Activated CD4-positive, alpha-beta memory T cell treated with anti-CD3 and anti-CD28 coated beads, Interleukin-2, amount 10 ng/mL, durations not matched to agents 7 days and 5 days (primary cell): Measurements from ENCODE around the gene DIP2B. TPM values are rescaled to one million over a fixed set of nuclear protein-coding genes. Genes with fewer than 3 reads are reported as not detected.

ENCODE experiments used
- CTCF ChIA-PET: fragments of 350-600 bp; sonication (Branson Sonifier 250); formaldehyde crosslinking; loops from one replicate; lab custom pipeline; 2021; ENCODE audit warnings: antibody characterized with exemption, inconsistent platforms; lab: Charles Lee
- POLR2A ChIA-PET: fragments of 350-600 bp; sonication (Branson Sonifier 250); formaldehyde crosslinking; loops from one replicate; lab custom pipeline; 2021; ENCODE audit warnings: antibody characterized with exemption; lab: Charles Lee
- DNase-seq: peaks from one replicate; pipeline ENCODE4 v3.0.0-alpha.2; 2020
- H3K27ac Mint-ChIP-seq: one replicate; pipeline ENCODE4 v1.8.0; 2021; ENCODE audit warnings: mild to moderate bottlenecking, mixed read lengths
- H3K27me3 Mint-ChIP-seq: one replicate; pipeline ENCODE4 v1.8.0; 2021; ENCODE audit warnings: mixed read lengths
- H3K36me3 Mint-ChIP-seq: one replicate; pipeline ENCODE4 v1.8.0; 2021; ENCODE audit warnings: low read depth, mixed read lengths
- H3K4me1 Mint-ChIP-seq: one replicate; pipeline ENCODE4 v1.8.0; 2021; ENCODE audit warnings: mixed read lengths
- H3K4me3 Mint-ChIP-seq: one replicate; pipeline ENCODE4 v1.8.0; 2021; ENCODE audit warnings: mild to moderate bottlenecking, mixed read lengths
- H3K9me3 Mint-ChIP-seq: one replicate; pipeline ENCODE4 v1.8.0; 2021; ENCODE audit warnings: mixed read lengths
- total RNA-seq, 2 experiments: library from RNA; stranded (reverse); gene quantifications; one replicate each; pipeline ENCODE4 v1.2.3, GENCODE V29; 2021

DIP2B gene
- total RNA-seq, 2 experiments from 2014 or later = 20.3 to 22.9 TPM

GRCh38 chr12:50690925-50691324 lies 186.1 kb downstream of the DIP2B start:
- no peaks in the 10 kb centered on the region for H3K9me3 Mint-ChIP-seq
- H3K27me3 Mint-ChIP-seq = no peaks in the 10 kb centered on the region
- H3K27ac Mint-ChIP-seq = no peak overlapping the region
- H3K4me3 Mint-ChIP-seq = no peak overlapping the region
- ChIA-PET POLR2A (no interaction called here), CTCF (interaction anchor here (0.9 kb wide), 1 partner anchor 186 kb away, joined by 3 read pairs; the partner anchor contains the start of gene DIP2B)
- H3K36me3 Mint-ChIP-seq = peaks cover 27% of the 10 kb centered on the region
- H3K4me1 Mint-ChIP-seq = no peaks in the 10 kb centered on the region
- DNase-seq = no peak

DNA sequence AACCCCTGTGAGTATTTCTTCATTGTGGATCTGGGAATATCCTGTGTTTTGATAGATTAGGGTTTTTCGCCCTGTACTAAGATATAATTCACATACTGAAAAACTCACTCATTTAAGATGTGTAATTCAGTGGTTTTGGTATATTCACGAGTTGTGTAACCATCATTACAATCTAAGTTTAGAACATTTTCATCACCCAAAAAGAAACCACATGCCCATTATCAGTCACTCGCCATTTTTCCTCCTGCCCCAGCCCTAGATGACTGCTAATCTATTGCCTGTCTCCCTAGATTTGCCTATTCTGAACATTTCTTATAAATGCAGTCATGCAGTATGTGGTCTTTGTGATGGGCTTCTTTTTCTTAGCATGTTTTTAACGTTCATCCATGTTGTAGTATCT lies 191.2 kb downstream of the DIP2B start:
- ChIA-PET CTCF (no interaction called here), POLR2A (no interaction called here)
- Mint-ChIP-seq H3K36me3 (peaks cover 34% of the 10 kb centered on the region), H3K4me3 (no peak overlapping the region), H3K27me3 (no peaks in the 10 kb centered on the region), H3K4me1 (no peaks in the 10 kb centered on the region), H3K27ac (no peak overlapping the region), H3K9me3 (no peaks in the 10 kb centered on the region)
- DNase-seq = no peak

- peaks cover 32% of the 10 kb centered on the region for H3K36me3 Mint-ChIP-seq
- ChIA-PET CTCF (interaction anchor here (1.4 kb wide), 1 partner anchor 18 kb away, joined by 3 read pairs; no protein-coding TSS in a partner anchor), POLR2A (no interaction called here)
- no peaks in the 10 kb centered on the region for H3K9me3 Mint-ChIP-seq
- no peak overlapping the region for H3K4me3 Mint-ChIP-seq
- no peak for DNase-seq
- no peaks in the 10 kb centered on the region for H3K4me1 Mint-ChIP-seq
- no peak overlapping the region for H3K27ac Mint-ChIP-seq
- no peaks in the 10 kb centered on the region for H3K27me3 Mint-ChIP-seq
Measured at GRCh38 chr12:50696931-50697330, 192.1 kb downstream of the DIP2B start.

- Mint-ChIP-seq H3K27me3 (no peaks in the 10 kb centered on the region), H3K9me3 (no peaks in the 10 kb centered on the region), H3K4me3 (no peak overlapping the region), H3K4me1 (no peaks in the 10 kb centered on the region), H3K27ac (no peak overlapping the region), H3K36me3 (peaks cover 34% of the 10 kb centered on the region)
- POLR2A ChIA-PET = no interaction called here
- CTCF ChIA-PET = no interaction called here
- DNase-seq = no peak
Measured at GRCh38 chr12:50699154-50699553, 194.4 kb downstream of the DIP2B start.

- Mint-ChIP-seq H3K27me3 (no peaks in the 10 kb centered on the region), H3K4me3 (no peak overlapping the region), H3K9me3 (no peaks in the 10 kb centered on the region), H3K36me3 (peaks cover 38% of the 10 kb centered on the region), H3K4me1 (no peaks in the 10 kb centered on the region), H3K27ac (no peak overlapping the region)
- CTCF ChIA-PET = interaction anchor here (0.6 to 1.1 kb wide), 2 partner anchors 126 to 195 kb away, joined by 3 read pairs; partner anchors contain the start of gene DIP2B
- no peak for DNase-seq
- POLR2A ChIA-PET = no interaction called here
Measured at GRCh38 chr12:50699940-50700339, 195.2 kb downstream of the DIP2B start.

DNA sequence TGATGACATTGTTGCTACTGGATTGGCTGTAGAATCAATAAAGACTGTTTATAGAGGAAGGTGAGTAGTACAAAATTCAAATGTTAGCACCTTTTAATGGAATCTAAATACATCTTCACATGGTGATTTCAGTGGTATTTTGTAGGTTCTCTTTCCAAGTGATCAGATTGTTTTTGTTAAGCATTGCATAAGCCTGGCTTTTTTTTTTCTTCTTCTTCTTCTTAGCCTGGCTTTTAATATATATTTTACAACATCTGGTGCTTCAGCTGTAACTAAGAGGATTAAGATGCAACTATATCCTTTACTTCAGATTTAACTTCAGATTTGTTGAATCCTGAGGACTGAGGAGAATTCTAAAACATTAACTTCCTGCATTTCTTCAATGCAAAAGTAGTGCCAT lies 201.8 kb downstream of the DIP2B start:
- Mint-ChIP-seq H3K4me3 (no peak overlapping the region), H3K4me1 (no peaks in the 10 kb centered on the region), H3K36me3 (peaks cover 48% of the 10 kb centered on the region), H3K9me3 (no peaks in the 10 kb centered on the region), H3K27ac (no peak overlapping the region), H3K27me3 (no peaks in the 10 kb centered on the region)
- CTCF ChIA-PET = no interaction called here
- no peak for DNase-seq
- POLR2A ChIA-PET = no interaction called here

DNA sequence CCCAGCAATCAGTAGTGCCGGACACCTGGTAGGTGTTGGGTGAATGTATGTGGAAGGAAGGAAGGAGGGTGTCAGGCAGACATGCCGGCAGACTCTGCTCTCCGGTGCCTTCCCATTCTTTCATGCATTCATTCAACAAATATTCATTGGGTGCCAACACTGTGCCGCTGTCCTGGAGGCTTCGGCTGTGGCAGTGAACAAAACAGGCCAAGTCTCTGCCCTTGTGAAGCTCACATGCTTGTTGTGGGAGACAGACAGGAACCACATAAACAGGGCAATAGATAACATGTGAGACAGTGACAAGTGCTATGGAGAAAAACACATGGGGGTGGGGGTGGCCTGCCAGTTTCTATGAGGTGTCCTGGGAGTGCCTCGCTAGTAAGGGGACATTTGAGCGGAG lies 202.6 kb downstream of the DIP2B start:
- no peaks in the 10 kb centered on the region for H3K4me1 Mint-ChIP-seq
- H3K4me3 Mint-ChIP-seq = no peak overlapping the region
- H3K36me3 Mint-ChIP-seq = peaks cover 52% of the 10 kb centered on the region
- ChIA-PET POLR2A (no interaction called here), CTCF (no interaction called here)
- H3K27me3 Mint-ChIP-seq = no peaks in the 10 kb centered on the region
- H3K9me3 Mint-ChIP-seq = no peaks in the 10 kb centered on the region
- DNase-seq = no peak
- H3K27ac Mint-ChIP-seq = no peak overlapping the region

DNA sequence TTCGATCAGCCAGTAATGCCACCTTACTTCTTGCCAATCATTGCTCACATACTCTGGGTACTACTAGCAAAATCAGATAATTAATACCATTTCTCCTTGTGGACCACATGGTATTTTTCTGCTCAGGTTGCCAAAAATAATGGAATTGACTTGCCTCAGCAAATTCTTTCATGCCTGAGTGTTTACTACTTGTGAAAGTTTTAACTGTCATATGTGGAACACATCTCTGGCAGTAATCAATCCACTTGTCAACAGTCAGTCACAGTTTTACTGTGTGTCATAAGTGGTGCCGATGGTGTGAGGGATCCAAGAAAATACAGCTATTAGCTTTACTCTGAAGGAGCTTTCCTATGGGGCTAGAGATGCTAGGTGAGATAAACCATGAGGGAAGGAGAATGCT lies 203.8 kb downstream of the DIP2B start:
- no peak for DNase-seq
- Mint-ChIP-seq H3K27me3 (no peaks in the 10 kb centered on the region), H3K4me1 (no peaks in the 10 kb centered on the region), H3K9me3 (no peaks in the 10 kb centered on the region), H3K36me3 (peaks cover 52% of the 10 kb centered on the region), H3K27ac (no peak overlapping the region), H3K4me3 (no peak overlapping the region)
- ChIA-PET CTCF (no interaction called here), POLR2A (no interaction called here)

DNA sequence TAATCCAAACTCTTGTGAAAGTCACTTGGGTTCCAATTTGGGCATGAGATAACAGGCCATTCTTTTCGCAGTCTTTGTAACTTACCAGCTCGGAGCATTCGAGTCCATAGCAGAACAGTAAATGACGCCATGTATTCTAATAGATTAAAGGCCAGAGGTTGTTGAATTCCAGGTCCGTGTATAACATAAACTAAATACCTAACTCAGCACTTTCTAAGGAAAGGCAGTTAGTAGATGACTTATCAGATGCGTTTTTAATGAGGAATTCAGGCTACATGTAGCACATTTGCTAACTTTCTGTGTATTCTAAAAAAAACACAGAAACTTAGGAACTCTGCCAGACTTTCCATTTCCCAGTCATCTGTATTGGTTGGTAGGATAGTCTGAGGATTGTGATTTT lies 206.3 kb downstream of the DIP2B start:
- Mint-ChIP-seq H3K4me1 (no peaks in the 10 kb centered on the region), H3K9me3 (no peaks in the 10 kb centered on the region), H3K36me3 (peaks cover 39% of the 10 kb centered on the region), H3K27ac (no peak overlapping the region), H3K4me3 (no peak overlapping the region), H3K27me3 (no peaks in the 10 kb centered on the region)
- no peak for DNase-seq
- ChIA-PET POLR2A (no interaction called here), CTCF (no interaction called here)

- POLR2A ChIA-PET = no interaction called here
- no peak overlapping the region for H3K27ac Mint-ChIP-seq
- peaks cover 17% of the 10 kb centered on the region for H3K36me3 Mint-ChIP-seq
- CTCF ChIA-PET = interaction anchor here (0.6 kb wide), 1 partner anchor 90 kb away, joined by 3 read pairs; no protein-coding TSS in a partner anchor
- no peaks in the 10 kb centered on the region for H3K4me1 Mint-ChIP-seq
- H3K9me3 Mint-ChIP-seq = no peaks in the 10 kb centered on the region
- no peaks in the 10 kb centered on the region for H3K27me3 Mint-ChIP-seq
- H3K4me3 Mint-ChIP-seq = no peak overlapping the region
- no peak for DNase-seq
Measured at GRCh38 chr12:50715174-50715573, 210.4 kb downstream of the DIP2B start.

GRCh38 chr12:50718760-50719159 lies 214.0 kb downstream of the DIP2B start:
- no peak overlapping the region for H3K27ac Mint-ChIP-seq
- no peaks in the 10 kb centered on the region for H3K9me3 Mint-ChIP-seq
- CTCF ChIA-PET = no interaction called here
- DNase-seq = no peak
- H3K4me3 Mint-ChIP-seq = no peak overlapping the region
- POLR2A ChIA-PET = no interaction called here
- H3K36me3 Mint-ChIP-seq = peaks cover 18% of the 10 kb centered on the region
- no peaks in the 10 kb centered on the region for H3K4me1 Mint-ChIP-seq
- H3K27me3 Mint-ChIP-seq = no peaks in the 10 kb centered on the region

DNA sequence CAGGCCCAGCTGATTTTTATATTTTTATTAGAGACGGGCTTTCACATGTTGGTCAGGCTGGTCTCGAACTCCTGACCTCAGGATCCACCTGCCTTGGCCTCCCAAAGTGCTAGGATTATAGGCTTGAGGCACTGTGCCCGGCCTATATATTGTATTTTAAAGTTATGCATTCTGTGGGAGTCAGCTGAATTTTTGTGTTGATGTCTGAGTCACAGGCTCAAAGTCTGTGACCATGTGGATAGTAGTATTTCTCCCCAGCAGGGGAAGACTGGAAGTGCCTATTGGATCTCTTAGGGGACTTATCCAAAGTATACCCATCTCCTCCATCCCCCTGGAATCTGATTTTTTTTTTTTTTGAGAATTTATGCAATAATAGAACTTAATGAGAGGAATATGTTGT lies 215.3 kb downstream of the DIP2B start:
- Mint-ChIP-seq H3K27me3 (no peaks in the 10 kb centered on the region), H3K4me3 (no peak overlapping the region), H3K4me1 (no peaks in the 10 kb centered on the region), H3K36me3 (peaks cover 26% of the 10 kb centered on the region), H3K9me3 (no peaks in the 10 kb centered on the region), H3K27ac (no peak overlapping the region)
- no peak for DNase-seq
- ChIA-PET POLR2A (no interaction called here), CTCF (no interaction called here)

DNA sequence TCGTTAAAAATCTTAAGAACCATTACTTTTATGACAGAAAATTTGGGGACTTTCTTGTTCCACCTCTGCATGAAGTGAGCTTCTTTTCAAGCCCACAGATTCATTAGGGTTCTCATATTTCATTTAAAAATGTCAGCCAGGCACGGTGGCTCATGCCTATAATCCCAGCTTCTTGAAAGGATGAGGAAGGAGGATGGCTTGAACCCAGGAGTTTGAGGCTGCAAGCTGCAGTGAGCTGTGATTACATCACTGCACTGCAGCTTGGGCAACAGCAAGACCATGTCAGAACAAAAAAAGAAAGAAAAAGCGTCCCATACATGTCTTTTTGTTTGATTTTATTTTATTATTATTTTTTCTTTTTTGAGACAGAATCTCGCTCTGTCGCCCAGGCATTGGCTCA lies 215.7 kb downstream of the DIP2B start:
- no peaks in the 10 kb centered on the region for H3K9me3 Mint-ChIP-seq
- no peak for DNase-seq
- CTCF ChIA-PET = no interaction called here
- H3K36me3 Mint-ChIP-seq = peaks cover 28% of the 10 kb centered on the region
- H3K27ac Mint-ChIP-seq = no peak overlapping the region
- H3K4me3 Mint-ChIP-seq = no peak overlapping the region
- H3K27me3 Mint-ChIP-seq = no peaks in the 10 kb centered on the region
- no peaks in the 10 kb centered on the region for H3K4me1 Mint-ChIP-seq
- POLR2A ChIA-PET = no interaction called here

DNA sequence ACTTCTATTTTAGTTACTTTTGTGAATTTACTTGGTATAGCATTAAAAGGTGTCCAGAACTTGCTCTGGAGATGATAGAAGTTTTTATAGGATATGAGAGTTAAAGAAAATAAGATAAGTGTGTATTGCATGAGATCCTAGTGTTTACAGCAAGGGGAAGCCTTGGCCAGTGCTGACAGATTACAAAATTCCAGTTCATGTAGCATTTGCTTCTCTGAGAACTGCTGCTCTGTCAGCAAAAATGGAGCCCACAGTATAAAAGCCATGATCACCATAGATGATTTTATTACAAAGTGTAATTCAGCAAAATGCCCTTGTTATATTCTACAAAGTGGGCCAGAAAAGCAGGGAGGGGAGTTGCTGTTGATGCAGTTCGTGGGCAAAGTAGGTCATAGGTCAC lies 219.1 kb downstream of the DIP2B start:
- no peak for DNase-seq
- peaks cover 34% of the 10 kb centered on the region for H3K36me3 Mint-ChIP-seq
- no peak overlapping the region for H3K27ac Mint-ChIP-seq
- ChIA-PET POLR2A (no interaction called here), CTCF (interaction anchor here (0.5 kb wide), 1 partner anchor 202 kb away, joined by 3 read pairs; no protein-coding TSS in a partner anchor)
- H3K4me3 Mint-ChIP-seq = no peak overlapping the region
- H3K9me3 Mint-ChIP-seq = no peaks in the 10 kb centered on the region
- H3K4me1 Mint-ChIP-seq = no peaks in the 10 kb centered on the region
- no peaks in the 10 kb centered on the region for H3K27me3 Mint-ChIP-seq
